ENCODE results near the gene ADGRE2. TPM values are rescaled to one million over a fixed set of nuclear protein-coding genes. Genes with fewer than 3 reads are reported as not detected.

The ADGRE2 gene
- total RNA-seq, 1 experiment from 2014 or later = 1.2 TPM

GRCh38 chr19:14704450-14704849 is 73.9 kb downstream of the ADGRE2 start:
- Histone ChIP-seq H2BK20ac (ENCODE audit: low read depth, low read length, poor library complexity, severe bottlenecking) (no peak overlapping the region), H3T11ph (ENCODE audit: low read length) (no peak overlapping the region), H3K4me1 (ENCODE audit: insufficient read depth, low read length) (no peaks in the 10 kb centered on the region), H2BK12ac (ENCODE audit: insufficient read length, low read depth, low read length) (no peak overlapping the region), H2BK5ac (ENCODE audit: insufficient read length, low read length) (no peak overlapping the region), H2AK5ac (ENCODE audit: insufficient read length, low read length) (no peak overlapping the region), H4K5ac (ENCODE audit: insufficient read length, low read depth, low read length) (no peak overlapping the region), H3K23ac (ENCODE audit: insufficient read length, low read depth, low read length) (no peak overlapping the region), H4K91ac (ENCODE audit: insufficient read length, low read depth, low read length) (no peak overlapping the region), H3K79me2 (ENCODE audit: insufficient read depth, low read length) (no peaks in the 10 kb centered on the region), H2AFZ (ENCODE audit: low read length) (no peak overlapping the region), H3K18ac (ENCODE audit: insufficient read length, low read depth, low read length) (no peak overlapping the region), H3K27ac (ENCODE audit: insufficient read length, low read depth, low read length) (no peak overlapping the region), H3K56ac (ENCODE audit: insufficient read length, low read depth, low read length) (no peak overlapping the region), H4K8ac (replicated peaks; ENCODE audit: insufficient read length, low read depth, low read length) (no peak overlapping the region), H3K9ac (ENCODE audit: extremely low read depth, insufficient read length, low read length) (no peak overlapping the region), H3K4me2 (ENCODE audit: insufficient read depth, insufficient read length, low read length) (no peak overlapping the region), H2BK15ac (ENCODE audit: low read depth, low read length) (no peak overlapping the region), H3K9me3 (ENCODE audit: control insufficient read depth, low read depth, low read length) (no peaks in the 10 kb centered on the region), H3K27me3 (ENCODE audit: insufficient read depth, low read length) (no peaks in the 10 kb centered on the region), H3K23me2 (ENCODE audit: insufficient read length, low read depth, low read length, poor library complexity, severe bottlenecking) (no peaks in the 10 kb centered on the region), H4K20me1 (ENCODE audit: control insufficient read depth, insufficient read depth, insufficient read length) (no peaks in the 10 kb centered on the region), H3K14ac (ENCODE audit: insufficient read depth, low read length) (no peak overlapping the region), H3K4ac (ENCODE audit: low read depth, low read length) (no peak overlapping the region), H3K79me1 (ENCODE audit: insufficient read depth, low read depth, low read length, poor library complexity, severe bottlenecking) (no peaks in the 10 kb centered on the region), H2BK120ac (ENCODE audit: low read depth, low read length, poor library complexity, severe bottlenecking) (no peak overlapping the region)
- WGBS (ENCODE audit: extremely low coverage, insufficient read length, low lambda C conversion rate) = no CpG with 5 or more reads among the region's 6 CpGs
- DNase-seq = no peak
- no peaks in the 10 kb centered on the region for H3K4me1 Mint-ChIP-seq
- H3K9me3 Mint-ChIP-seq = peaks cover 17 to 27% of the 10 kb centered on the region in 2 experiments
- no peak for TF ChIP-seq CTCF (conservative IDR thresholded peaks at IDR 0.05)
- H3K27ac Mint-ChIP-seq = no peak overlapping the region
- peaks cover 73 to 93% (median 85%) of the 10 kb centered on the region in 3 experiments for H3K36me3 Mint-ChIP-seq (ENCODE audit: insufficient read depth in 1 of 3, low read depth in 3 of 3)
- no peaks in the 10 kb centered on the region for H3K27me3 Mint-ChIP-seq (ENCODE audit: low read depth)
- H3K4me3 Mint-ChIP-seq = no peak overlapping the region
